IPS DF 4.7 (cell line): ENCODE measurements around the gene EGFR.
"Not testable (repeated sequence)": the region's sequence is repeated elsewhere in the genome, so short reads cannot be mapped to it uniquely, and the experiment has no call there.

Experiments used
- DNase-seq: peaks from one replicate; pipeline ENCODE4 v3.0.0-alpha.2; 2013; ENCODE audit warnings: low spot score; ENCODE audit errors: extremely low read depth

The EGFR gene

DNA sequence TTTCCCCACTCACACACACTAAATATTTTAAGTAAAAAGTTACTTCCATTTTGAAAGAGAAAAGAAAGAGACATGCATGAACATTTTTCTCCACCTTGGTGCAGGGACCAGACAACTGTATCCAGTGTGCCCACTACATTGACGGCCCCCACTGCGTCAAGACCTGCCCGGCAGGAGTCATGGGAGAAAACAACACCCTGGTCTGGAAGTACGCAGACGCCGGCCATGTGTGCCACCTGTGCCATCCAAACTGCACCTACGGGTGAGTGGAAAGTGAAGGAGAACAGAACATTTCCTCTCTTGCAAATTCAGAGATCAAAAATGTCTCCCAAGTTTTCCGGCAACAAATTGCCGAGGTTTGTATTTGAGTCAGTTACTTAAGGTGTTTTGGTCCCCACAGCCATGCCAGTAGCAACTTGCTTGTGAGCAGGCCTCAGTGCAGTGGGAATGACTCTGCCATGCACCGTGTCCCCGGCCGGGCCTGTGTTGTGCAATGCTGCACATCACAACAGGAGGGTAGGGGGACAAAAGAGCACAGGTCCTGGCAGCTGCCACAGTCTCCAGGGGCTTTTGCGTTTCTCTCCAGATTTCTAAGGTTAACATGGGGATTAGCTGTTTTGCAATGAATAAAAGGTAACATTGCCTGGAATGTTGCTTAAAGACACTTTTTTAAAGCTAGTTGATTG lies 146.5 kb downstream of the EGFR start:
- no peak for DNase-seq

DNA sequence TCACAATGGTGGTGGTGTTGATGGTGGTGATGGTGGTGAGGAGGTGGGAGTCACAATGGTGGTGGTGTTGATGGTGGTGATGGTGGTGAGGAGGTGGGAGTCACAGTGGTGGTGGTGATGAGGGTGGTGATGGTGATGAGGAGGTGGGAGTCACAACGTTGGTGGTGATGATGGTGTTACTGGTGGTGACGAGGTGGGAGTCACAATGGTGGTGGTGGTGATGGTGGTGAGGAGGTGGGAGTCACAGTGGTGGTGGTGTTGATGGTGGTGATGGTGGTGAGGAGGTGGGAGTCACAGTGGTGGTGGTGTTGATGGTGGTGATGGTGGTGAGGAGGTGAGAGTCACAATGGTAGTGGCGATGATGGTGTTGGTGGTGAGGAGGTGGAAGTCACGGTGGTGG lies 148.5 kb downstream of the EGFR start:
- DNase-seq = not testable (repeated sequence)

DNA sequence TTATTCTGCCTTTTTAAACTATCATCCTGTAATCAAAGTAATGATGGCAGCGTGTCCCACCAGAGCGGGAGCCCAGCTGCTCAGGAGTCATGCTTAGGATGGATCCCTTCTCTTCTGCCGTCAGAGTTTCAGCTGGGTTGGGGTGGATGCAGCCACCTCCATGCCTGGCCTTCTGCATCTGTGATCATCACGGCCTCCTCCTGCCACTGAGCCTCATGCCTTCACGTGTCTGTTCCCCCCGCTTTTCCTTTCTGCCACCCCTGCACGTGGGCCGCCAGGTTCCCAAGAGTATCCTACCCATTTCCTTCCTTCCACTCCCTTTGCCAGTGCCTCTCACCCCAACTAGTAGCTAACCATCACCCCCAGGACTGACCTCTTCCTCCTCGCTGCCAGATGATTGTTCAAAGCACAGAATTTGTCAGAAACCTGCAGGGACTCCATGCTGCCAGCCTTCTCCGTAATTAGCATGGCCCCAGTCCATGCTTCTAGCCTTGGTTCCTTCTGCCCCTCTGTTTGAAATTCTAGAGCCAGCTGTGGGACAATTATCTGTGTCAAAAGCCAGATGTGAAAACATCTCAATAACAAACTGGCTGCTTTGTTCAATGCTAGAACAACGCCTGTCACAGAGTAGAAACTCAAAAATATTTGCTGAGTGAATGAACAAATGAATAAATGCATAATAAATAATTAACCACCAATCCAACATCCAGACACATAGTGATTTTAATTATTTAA lies 151.7 kb downstream of the EGFR start:
- DNase-seq = no peak

DNA sequence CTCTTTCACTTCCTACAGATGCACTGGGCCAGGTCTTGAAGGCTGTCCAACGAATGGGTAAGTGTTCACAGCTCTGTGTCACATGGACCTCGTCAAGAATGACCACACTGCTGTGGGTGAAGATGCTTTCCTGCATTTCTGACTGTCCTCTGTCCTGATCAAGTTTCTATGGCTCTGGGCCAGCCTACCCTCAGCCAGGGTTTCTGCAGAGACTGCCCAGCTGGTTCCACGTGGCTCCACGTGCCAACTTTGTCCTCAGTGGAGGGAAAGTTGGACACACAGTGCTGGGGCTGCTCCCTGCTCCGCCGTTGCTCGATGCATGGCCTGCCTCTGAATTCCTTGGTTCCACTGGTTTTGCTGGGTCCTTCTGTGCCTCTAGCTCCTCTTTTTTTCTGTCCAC lies 152.3 kb downstream of the EGFR start:
- no peak for DNase-seq

DNA sequence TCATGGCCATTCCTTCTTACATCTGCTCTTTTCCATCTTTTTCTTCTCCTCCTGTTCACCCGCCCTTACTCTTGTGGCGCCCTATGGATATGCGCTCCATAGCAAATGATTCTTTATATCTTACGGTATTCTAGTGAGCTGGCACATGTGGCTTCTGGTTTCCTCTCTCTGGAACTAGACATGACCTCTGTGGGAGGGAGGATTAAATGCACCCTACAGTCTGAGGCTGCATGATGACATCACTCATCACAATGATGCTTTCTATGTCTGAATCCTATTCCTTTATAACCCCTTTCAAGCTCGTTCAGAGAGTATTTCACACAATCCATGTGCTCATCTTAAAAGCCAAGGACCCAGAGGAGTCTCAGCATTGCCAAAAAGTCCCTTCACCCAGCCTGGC lies 153.3 kb downstream of the EGFR start:
- DNase-seq = no peak

DNA sequence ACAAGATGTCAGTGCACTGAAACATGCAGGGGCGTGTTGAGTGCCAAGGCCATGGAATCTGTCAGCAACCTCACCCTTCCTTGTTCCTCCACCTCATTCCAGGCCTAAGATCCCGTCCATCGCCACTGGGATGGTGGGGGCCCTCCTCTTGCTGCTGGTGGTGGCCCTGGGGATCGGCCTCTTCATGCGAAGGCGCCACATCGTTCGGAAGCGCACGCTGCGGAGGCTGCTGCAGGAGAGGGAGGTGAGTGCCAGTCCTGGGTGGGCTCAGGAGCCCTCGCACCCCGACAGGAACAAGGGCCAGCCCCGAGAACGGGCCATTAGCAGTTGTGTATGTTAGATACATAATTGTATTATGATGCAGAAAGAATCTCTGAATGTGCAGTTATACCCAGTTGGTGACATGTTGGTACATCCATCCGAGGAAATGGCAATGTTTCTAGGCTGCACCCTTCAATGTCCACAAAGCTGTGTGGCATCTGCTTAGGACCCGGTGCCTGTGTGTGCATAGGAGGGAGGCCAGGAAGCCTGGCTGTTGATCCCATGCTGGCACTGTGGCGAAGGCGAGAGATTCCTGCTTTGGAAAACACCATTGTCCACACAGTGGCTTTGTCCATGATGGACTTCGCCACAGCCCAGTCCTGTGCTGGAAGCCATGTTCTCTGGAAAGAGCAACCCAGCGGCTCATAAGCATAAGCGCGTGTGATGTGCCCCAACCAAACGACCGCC lies 154.2 kb downstream of the EGFR start:
- no peak for DNase-seq

DNA sequence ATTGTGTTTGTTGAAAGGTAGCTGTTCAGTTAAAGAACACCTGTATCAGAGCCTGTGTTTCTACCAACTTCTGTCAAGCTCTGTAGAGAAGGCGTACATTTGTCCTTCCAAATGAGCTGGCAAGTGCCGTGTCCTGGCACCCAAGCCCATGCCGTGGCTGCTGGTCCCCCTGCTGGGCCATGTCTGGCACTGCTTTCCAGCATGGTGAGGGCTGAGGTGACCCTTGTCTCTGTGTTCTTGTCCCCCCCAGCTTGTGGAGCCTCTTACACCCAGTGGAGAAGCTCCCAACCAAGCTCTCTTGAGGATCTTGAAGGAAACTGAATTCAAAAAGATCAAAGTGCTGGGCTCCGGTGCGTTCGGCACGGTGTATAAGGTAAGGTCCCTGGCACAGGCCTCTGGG lies 154.9 kb downstream of the EGFR start:
- no peak for DNase-seq

DNA sequence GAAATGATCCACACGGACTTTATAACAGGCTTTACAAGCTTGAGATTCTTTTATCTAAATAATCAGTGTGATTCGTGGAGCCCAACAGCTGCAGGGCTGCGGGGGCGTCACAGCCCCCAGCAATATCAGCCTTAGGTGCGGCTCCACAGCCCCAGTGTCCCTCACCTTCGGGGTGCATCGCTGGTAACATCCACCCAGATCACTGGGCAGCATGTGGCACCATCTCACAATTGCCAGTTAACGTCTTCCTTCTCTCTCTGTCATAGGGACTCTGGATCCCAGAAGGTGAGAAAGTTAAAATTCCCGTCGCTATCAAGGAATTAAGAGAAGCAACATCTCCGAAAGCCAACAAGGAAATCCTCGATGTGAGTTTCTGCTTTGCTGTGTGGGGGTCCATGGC lies 155.6 kb downstream of the EGFR start:
- DNase-seq = no peak

DNA sequence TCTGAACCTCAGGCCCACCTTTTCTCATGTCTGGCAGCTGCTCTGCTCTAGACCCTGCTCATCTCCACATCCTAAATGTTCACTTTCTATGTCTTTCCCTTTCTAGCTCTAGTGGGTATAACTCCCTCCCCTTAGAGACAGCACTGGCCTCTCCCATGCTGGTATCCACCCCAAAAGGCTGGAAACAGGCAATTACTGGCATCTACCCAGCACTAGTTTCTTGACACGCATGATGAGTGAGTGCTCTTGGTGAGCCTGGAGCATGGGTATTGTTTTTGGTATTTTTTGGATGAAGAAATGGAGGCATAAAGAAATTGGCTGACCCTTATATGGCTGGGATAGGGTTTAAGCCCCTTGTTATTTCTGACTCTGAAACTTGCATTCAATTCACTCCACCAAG lies 156.0 kb downstream of the EGFR start:
- DNase-seq = no peak

DNA sequence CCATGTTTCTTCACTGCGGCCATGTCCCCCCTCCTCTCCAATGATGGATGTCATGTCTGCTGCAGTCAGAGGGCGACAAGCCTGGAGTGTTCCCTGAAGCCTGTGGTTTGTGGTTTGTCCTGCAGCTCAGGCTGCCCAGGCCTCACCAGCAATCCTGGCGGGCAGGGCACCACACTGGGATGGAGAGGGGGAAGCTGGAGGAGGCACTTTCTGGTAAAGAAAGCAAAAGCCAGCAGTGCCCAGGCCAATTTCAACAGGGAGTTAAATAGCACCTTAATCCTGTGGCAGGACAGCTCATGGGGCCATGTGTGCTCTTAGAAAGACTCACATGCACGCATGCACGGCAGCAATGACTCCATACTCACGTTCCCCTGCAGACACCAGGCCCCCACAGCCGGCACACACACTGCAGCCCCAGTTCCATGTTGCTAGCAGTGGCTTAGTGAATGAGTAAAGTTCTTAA lies 158.3 kb downstream of the EGFR start:
- no peak for DNase-seq

DNA sequence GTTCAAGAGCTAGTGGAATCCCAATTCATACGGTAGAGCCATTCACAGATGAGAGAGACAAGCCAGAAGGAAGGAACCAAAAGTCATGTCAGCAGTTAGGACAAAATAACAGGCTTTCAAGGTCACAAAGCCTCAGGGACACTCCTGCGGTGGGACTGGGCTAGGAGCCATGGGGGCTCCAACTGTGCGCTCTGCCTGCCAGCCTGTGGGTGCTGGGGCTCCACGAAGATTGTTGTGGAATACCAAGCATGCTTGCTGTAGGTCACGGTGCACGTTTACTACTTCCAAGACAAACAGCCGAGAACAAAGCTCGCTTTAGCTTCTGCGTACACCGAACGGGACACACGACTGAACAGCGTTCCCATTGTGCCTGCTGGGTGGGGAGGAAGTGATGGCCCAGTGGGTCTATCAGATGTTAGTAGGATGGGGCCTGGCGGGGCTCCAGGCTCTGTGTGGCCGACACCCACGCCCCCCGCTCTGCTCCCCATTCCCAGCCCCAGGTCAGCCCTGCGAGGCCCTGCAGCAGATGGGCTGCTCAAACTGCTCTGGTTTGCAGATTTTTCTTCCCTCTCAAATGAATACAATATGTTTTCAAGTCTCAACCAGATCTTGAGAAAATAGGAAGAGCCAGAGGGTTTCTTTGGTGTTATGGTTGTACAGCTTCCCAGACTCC lies 158.9 kb downstream of the EGFR start:
- no peak for DNase-seq

DNA sequence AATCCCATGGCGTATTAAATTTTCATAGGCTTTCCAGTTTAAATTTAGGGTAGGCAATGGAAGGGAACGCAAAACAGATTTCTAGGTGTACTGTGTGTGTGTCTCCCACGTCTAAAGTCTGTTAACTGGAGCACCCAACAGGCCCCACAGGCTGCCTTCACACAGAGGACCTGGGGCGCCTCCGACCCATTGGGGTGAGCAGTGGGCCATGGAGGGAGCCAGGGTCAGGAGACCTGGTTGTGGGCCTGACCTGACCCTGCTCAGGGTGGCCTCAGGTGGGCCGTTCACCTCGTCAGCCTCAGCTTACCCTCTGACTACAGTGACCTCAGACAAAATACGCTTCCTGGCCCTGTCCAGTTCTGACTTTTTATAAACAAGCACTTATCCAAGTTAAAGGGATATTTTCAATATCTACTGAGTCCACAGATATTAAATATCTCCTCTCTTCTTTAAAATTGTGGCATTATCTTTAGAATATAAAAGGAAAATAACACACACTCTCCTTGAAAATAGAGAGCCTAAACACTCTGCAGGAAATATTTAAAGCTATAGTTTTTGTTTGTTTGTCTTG lies 159.6 kb downstream of the EGFR start:
- no peak for DNase-seq

DNA sequence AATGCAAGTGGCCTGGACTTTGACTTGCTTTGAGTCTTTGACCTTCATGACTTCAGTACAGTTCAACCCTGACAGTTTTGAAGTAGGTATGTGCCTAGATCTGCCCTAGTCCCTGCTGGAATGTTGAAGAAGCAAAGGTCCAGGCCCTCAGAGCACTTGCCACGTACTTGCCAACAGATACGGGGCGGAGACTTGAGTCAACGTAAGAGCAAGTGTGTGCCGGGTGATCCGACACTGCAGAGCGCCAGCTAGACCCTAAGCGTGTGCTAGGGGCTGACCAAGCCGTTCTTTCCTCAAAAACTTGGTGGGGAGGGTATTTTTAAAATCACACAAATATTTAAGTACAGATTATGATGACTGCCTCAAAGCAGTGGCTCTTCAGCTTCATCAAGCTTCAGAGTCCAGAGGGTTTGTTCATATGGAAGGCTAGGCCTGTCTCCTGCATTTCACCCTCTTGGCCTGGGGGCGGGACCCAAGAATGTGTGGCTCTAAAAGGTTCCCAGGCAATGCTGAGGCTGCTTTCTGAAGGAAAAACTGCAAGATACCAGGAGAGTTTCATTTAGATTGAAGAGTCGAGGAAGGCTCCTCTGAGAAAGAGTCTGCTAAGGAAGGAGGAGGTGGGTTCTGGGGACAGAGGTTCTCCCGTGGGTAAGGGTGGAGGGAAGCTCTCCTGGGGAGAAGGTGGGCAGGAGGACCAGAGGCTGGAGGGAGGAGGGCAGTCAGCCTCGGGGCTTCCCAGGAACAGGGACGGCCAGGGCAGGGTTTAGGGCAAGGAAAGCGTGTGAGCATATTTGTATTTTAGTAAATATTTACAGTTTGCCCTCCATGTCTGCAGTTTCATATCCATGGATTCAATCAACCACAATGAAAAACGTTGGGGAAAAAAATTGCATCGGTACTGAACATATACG lies 160.3 kb downstream of the EGFR start:
- no peak for DNase-seq

DNA sequence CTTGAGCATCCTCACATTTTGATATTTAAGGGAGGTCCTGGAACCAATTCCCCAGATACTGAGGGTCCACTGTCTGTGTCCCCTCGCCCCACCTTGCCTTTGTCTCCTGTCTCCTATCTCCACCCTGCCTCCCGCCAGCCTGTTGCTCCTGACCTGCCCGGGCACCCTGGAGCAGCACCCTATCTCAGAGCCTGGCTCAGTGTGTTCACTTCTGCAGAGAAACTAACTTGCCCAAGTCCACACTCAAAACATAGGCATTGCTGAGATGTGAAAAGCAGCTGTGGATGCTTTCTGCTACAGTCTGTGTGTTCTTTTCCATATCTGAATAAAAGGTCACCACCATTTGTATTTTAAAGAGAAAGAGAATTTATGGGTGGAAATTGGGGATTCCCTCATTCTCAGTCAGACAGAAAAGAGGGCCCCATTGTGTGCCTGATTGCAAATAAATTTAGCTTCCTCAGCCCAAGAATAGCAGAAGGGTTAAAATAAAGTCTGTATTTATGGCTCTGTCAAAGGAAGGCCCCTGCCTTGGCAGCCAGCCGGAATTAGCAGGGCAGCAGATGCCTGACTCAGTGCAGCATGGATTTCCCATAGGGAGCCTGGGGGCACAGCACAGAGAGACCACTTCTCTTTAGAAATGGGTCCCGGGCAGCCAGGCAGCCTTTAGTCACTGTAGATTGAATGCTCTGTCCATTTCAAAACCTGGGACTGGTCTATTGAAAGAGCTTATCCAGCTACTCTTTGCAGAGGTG lies 161.3 kb downstream of the EGFR start:
- DNase-seq = no peak

DNA sequence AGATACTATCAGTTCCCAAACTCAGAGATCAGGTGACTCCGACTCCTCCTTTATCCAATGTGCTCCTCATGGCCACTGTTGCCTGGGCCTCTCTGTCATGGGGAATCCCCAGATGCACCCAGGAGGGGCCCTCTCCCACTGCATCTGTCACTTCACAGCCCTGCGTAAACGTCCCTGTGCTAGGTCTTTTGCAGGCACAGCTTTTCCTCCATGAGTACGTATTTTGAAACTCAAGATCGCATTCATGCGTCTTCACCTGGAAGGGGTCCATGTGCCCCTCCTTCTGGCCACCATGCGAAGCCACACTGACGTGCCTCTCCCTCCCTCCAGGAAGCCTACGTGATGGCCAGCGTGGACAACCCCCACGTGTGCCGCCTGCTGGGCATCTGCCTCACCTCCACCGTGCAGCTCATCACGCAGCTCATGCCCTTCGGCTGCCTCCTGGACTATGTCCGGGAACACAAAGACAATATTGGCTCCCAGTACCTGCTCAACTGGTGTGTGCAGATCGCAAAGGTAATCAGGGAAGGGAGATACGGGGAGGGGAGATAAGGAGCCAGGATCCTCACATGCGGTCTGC lies 162.2 kb downstream of the EGFR start:
- DNase-seq = no peak

DNA sequence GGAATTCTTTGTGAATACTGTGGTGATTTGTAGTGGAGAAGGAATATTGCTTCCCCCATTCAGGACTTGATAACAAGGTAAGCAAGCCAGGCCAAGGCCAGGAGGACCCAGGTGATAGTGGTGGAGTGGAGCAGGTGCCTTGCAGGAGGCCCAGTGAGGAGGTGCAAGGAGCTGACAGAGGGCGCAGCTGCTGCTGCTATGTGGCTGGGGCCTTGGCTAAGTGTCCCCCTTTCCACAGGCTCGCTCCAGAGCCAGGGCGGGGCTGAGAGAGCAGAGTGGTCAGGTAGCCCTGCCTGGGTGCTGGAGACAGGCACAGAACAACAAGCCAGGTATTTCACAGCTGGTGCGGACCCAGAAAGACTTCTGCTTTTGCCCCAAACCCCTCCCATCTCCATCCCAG lies 162.9 kb downstream of the EGFR start:
- no peak for DNase-seq

DNA sequence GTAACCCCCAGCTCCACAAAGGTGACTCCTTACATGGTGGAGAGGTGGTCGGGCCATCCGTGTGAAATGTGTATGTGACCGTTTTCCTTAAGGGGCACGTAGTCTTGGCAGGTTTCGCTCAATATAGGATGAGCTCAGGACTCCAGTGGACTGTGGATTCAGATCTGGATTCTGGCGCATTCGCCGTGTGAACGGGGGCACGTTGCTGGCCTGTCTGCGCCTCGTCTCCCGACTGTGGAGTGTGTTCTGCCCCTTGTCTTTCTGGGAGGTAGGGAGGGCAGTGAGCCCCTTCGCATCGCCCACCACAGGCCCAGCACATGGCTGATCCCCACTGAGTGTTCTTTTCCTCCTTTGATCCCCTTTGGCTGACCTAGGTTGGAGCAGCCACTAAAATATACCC lies 165.1 kb downstream of the EGFR start:
- DNase-seq = no peak

DNA sequence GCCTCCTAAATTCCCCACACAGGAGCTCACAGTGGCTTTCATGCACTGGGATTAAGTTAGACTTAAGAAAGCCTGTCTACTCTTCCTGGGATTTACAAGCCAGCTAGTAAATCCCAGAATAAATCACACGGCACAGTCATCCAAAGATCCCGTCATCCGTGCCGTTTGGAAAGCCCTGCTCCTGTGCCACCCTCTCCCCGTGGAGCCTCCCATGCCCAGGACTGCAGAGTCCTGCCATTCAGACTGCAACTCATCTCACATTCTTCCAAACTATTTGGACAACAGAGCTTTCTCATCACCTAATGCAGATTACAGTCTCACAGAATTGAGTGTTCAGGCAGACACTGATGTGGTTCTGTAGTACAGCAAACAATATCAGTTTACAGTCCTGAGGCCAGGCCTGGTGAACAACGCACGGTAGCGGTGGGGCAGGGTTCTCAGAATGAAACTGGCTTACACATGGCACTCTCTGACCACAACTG lies 166.5 kb downstream of the EGFR start:
- DNase-seq = no peak

DNA sequence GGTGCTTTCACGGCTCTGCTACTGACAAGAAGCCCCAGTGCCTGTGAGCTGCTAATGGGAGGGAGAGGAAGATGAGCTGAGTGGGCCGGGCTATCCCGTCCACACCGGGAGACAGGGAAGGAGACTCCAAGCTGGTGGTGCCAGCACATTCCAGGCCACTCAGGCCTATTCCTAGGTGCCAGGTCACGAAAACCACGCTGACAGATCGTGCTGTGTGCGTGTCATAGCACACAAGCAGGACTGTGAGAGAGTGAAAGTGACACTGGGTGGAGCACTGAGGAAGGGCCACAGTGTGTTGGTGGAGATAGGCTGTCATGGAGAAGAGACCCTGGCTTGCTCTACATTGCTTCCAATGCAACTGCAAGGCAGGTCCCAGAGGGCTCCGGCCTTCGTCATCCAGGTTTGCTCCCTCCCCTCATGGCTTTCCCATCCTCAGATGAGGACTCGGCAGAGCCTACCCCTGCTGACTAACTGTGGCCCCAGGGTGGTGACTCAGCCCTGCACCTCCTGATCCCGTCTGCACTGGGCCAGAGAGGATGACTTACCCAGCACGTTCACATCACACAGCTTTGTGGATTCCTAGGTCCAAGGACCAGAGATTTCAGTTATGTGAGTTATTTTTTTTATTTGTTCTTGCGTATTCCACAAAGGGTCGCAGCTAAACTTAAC lies 167.3 kb downstream of the EGFR start:
- no peak for DNase-seq
